ENCODE results near the gene TMIGD1. TPM values are rescaled to one million over a fixed set of nuclear protein-coding genes. Genes with fewer than 3 reads are reported as not detected.

The TMIGD1 gene
- total RNA-seq, 1 experiment from 2014 or later: not detected

GRCh38 chr17:30290077-30290476 is 43.8 kb downstream of the TMIGD1 start:
- peaks cover 3% of the 10 kb centered on the region; the same call in 1 of the 2 replicates for H3K79me2 ChIP-seq (ENCODE audit: insufficient read depth, low read length)
- H3K36me3 Mint-ChIP-seq (ENCODE audit: insufficient read depth in 1 of 3, low read depth in 3 of 3): peaks cover 8 to 32% (median 30%) of the 10 kb centered on the region in 3 experiments

More at GRCh38 chr17:30290077-30290476, 43.8 kb downstream of the TMIGD1 start:
- H3K4me2 ChIP-seq (ENCODE audit: insufficient read depth, insufficient read length, low read length): no peak overlapping the region
- Mint-ChIP-seq H3K27me3 (ENCODE audit: low read depth) (peaks cover 6% of the 10 kb centered on the region; the same call in 1 of the 2 replicates), H3K4me1 (peaks cover 11 to 15% of the 10 kb centered on the region in 2 experiments), H3K27ac (no peak overlapping the region), H3K4me3 (0 out of 5 replicates have a peak overlapping the region, but pooled peaks of 1 of the 2 experiments have one; percentile 91), H3K9me3 (no peaks in the 10 kb centered on the region)
- no peak overlapping the region for H2BK120ac ChIP-seq (ENCODE audit: low read depth, low read length, poor library complexity, severe bottlenecking)
- no CpG with 5 or more reads among the region's 2 CpGs for WGBS (ENCODE audit: extremely low coverage, insufficient read length, low lambda C conversion rate)
- H3K23me2 ChIP-seq (ENCODE audit: insufficient read length, low read depth, low read length, poor library complexity, severe bottlenecking): peaks cover 5% of the 10 kb centered on the region
- H3K4me1 ChIP-seq (ENCODE audit: insufficient read depth, low read length): no peaks in the 10 kb centered on the region
- H3K9ac ChIP-seq (ENCODE audit: extremely low read depth, insufficient read length, low read length): no peak overlapping the region
- no peaks in the 10 kb centered on the region for H3K27me3 ChIP-seq (ENCODE audit: insufficient read depth, low read length)
- H3K56ac ChIP-seq (ENCODE audit: insufficient read length, low read depth, low read length): no peak overlapping the region
- H2BK20ac ChIP-seq (ENCODE audit: low read depth, low read length, poor library complexity, severe bottlenecking): no peak overlapping the region
- no peak overlapping the region for H3K4ac ChIP-seq (ENCODE audit: low read depth, low read length)
- TF ChIP-seq, protein P1, sequence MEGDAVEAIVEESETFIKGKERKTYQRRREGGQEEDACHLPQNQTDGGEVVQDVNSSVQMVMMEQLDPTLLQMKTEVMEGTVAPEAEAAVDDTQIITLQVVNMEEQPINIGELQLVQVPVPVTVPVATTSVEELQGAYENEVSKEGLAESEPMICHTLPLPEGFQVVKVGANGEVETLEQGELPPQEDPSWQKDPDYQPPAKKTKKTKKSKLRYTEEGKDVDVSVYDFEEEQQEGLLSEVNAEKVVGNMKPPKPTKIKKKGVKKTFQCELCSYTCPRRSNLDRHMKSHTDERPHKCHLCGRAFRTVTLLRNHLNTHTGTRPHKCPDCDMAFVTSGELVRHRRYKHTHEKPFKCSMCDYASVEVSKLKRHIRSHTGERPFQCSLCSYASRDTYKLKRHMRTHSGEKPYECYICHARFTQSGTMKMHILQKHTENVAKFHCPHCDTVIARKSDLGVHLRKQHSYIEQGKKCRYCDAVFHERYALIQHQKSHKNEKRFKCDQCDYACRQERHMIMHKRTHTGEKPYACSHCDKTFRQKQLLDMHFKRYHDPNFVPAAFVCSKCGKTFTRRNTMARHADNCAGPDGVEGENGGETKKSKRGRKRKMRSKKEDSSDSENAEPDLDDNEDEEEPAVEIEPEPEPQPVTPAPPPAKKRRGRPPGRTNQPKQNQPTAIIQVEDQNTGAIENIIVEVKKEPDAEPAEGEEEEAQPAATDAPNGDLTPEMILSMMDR (conservative IDR thresholded peaks at IDR 0.05): no peak
- H4K5ac ChIP-seq (ENCODE audit: insufficient read length, low read depth, low read length): no peak overlapping the region
- H3T11ph ChIP-seq (ENCODE audit: low read length): no peak overlapping the region
- no peak overlapping the region for H4K8ac ChIP-seq (replicated peaks; ENCODE audit: insufficient read length, low read depth, low read length)
- H2BK5ac ChIP-seq (ENCODE audit: insufficient read length, low read length): no peak overlapping the region
- H4K20me1 ChIP-seq (ENCODE audit: control insufficient read depth, insufficient read depth, insufficient read length): no peaks in the 10 kb centered on the region
- no peak overlapping the region for H3K23ac ChIP-seq (ENCODE audit: insufficient read length, low read depth, low read length)
- no peak overlapping the region for H2AFZ ChIP-seq (ENCODE audit: low read length)
- H3K79me1 ChIP-seq (ENCODE audit: insufficient read depth, low read depth, low read length, poor library complexity, severe bottlenecking): no peaks in the 10 kb centered on the region
- no peak for DNase-seq
- H4K91ac ChIP-seq (ENCODE audit: insufficient read length, low read depth, low read length): no peak overlapping the region
- no peak overlapping the region for H2BK15ac ChIP-seq (ENCODE audit: low read depth, low read length)
- H3K9me3 ChIP-seq (ENCODE audit: control insufficient read depth, low read depth, low read length): no peaks in the 10 kb centered on the region
- no peak overlapping the region for H2AK5ac ChIP-seq (ENCODE audit: insufficient read length, low read length)
- H3K14ac ChIP-seq (ENCODE audit: insufficient read depth, low read length): no peak overlapping the region
- no peak overlapping the region for H2BK12ac ChIP-seq (ENCODE audit: insufficient read length, low read depth, low read length)
- no peak overlapping the region for H3K27ac ChIP-seq (ENCODE audit: insufficient read length, low read depth, low read length)
- H3K18ac ChIP-seq (ENCODE audit: insufficient read length, low read depth, low read length): no peak overlapping the region
